Urinary bladder (tissue), 4 donors: ENCODE results near the gene CXCL11. TPM values are rescaled to one million over a fixed set of nuclear protein-coding genes. Genes with fewer than 3 reads are reported as not detected.

Experiments
- DNase-seq: peaks from one replicate; pipeline ENCODE4 v3.0.0-alpha.2; 2015; ENCODE audit errors: extremely low spot score
- H3K27ac ChIP-seq: one replicate; pipeline ENCODE4 v1.5.1; 2013; ENCODE audit warnings: low read depth, mild to moderate bottlenecking, moderate library complexity
- H3K36me3 ChIP-seq: one replicate; pipeline ENCODE4 v1.6.1; 2013; ENCODE audit warnings: mild to moderate bottlenecking, moderate library complexity; ENCODE audit not compliant: insufficient read depth
- H3K4me1 ChIP-seq: one replicate; pipeline ENCODE4 v1.6.1; 2013; ENCODE audit warnings: mild to moderate bottlenecking, moderate library complexity; ENCODE audit not compliant: insufficient read depth
- H3K4me3 ChIP-seq: one replicate; pipeline ENCODE4 v1.5.1; 2013; ENCODE audit warnings: low read depth, low read length
- WGBS: extraction: QIAGEN DNeasy Blood & Tissue Kit; methylation state at CpG from one replicate; pipeline ENCODE4 v1.1.7; 2013; 5-methylcytosine and 5-hydroxymethylcytosine counted together
- polyA plus RNA-seq: library from polyadenylated mRNA; stranded (reverse); fragments of 200-250 nt; gene quantifications from one replicate; pipeline ENCODE4 v1.2.3, GENCODE V29; 2013
- total RNA-seq: library from RNA; depleted of rRNA; stranded (reverse); fragments of >200 nt; gene quantifications from one replicate; pipeline ENCODE4 v1.2.3, GENCODE V29; 2014
- donor health status: healthy with polysubstance abuse.
- donor health status: healthy.

The CXCL11 gene
- total RNA-seq, result 0.85 TPM
- polyA plus RNA-seq, result 0.06 TPM

DNA sequence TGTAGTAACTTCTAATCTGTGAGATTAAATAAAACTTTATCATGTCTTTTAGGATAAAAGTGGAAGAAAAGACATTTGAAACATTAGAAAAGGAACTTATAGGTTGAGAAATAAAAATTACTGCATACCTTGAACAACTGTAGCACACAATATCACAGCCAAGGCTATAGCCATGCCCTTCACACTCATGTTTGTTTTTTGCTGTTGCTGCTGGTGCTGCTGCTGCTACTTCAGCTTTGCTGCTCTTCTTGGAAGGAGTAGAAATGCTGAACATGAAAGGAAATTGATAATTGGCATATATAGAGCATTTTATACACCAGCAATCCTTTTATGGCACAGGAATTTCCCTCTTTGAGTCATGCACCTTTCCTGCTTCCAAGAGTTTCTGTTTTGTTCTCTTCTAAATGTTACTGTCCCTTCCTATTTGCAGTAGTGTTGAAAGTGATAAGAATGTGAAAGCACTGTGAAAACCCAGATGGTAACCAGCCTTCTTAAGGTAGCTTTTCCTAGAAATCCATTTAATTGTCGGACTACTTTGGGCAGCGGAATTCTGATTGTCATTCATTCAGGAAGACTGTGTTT, at the start of gene CXCL11:
CXCL11 (minus strand) TSS at position 272 of the 582 bp plus-strand sequence; CDS start at position 189, 83 bp downstream.
- no peak within 1 kb of the TSS for H3K27ac ChIP-seq
- WGBS, result 90% methylated on average over 2 of the region's 2 CpGs
- no peak within 1 kb of the TSS for H3K4me3 ChIP-seq
- no peaks in the 10 kb centered on the region for H3K4me1 ChIP-seq
- H3K36me3 ChIP-seq, result no peaks in the 10 kb centered on the region
- no peak for DNase-seq

DNA sequence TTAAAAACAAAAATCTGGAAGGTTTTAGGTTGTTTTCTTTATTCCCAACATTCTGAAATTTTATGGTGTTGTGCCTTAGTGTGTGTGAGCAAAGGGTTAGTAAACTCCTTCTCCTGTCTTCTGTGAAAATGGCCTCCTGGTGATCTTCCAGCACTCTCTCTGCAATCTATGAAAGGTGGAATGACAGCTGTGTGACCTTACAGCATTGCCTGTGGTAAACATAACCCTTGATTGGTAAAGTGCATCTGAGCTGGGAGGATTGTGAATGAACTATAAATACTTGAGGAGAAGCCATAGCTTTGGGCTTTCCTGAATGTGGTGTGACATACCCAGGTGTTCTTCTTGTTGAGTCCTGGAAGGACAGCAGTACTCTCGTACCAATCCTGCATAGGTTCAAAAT, 48.7 kb upstream of the CXCL11 start:
- H3K36me3 ChIP-seq, result no peaks in the 10 kb centered on the region
- H3K4me3 ChIP-seq, result no peak overlapping the region
- DNase-seq, result no peak
- H3K27ac ChIP-seq, result no peak overlapping the region
- no peaks in the 10 kb centered on the region for H3K4me1 ChIP-seq
- WGBS, result 80% methylated on average over 1 of the region's 1 CpG

DNA sequence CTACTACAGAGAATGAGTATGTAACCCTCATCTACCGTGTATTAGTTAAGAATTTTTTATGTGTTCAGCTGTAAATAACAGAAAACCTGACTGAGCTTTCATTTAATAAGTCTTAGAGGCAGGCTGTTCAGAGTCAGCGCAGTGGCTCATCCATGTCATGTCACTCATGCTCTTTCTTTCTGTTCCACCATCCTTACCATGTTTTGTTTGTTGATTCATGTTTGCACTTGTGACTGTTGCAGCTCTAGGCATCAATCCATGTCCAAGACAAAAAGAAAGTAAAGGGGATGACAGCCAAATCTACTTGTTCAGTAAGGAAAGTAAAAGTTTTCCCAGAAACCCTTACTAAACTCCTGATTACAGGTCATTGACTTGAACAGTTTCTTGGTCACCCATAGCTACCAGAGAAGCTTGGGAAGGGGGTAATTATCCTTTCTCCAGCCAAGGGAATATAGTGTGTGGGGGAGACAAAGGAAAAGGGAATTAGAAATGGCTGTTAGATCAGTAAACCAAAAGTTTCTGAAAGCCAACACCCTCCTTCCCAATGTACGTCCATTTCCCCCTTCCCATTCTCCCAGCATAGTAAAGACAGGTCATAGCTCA, 47.6 kb upstream of the CXCL11 start:
- Histone ChIP-seq H3K27ac (no peak overlapping the region), H3K36me3 (no peaks in the 10 kb centered on the region), H3K4me3 (no peak overlapping the region), H3K4me1 (no peaks in the 10 kb centered on the region)
- 76% methylated on average over 3 of the region's 3 CpGs for WGBS
- DNase-seq, result no peak

DNA sequence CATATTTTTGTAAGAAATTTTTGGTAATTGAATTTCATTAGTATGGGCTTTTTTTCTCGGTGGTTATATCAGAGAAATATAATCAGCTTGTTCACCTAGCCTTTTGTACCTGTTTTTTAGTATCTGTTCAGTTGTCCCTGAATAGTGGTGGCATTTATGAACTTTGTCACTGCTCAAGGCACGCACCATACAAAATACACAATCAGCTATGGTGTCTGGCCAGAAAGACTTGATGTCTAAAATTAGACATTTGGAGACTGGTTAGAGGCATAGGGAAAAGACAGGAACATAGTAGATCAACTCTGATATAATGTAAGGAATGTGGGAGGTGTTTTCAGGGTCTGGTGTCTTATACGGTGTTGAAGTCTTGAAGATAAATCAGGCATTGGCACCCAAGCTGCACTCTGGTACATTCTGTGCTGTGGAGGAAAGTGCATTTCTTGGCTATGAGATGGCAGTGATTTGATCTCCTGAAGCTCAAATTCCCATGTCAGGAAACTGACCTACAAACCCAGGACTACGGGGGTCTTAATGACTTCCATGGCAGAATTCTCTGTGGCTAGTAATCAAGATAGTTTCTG, 42.3 kb upstream of the CXCL11 start:
- Histone ChIP-seq H3K4me3 (no peak overlapping the region), H3K36me3 (no peaks in the 10 kb centered on the region), H3K27ac (no peak overlapping the region), H3K4me1 (no peaks in the 10 kb centered on the region)
- WGBS, result 64% methylated on average over 4 of the region's 4 CpGs
- no peak for DNase-seq

DNA sequence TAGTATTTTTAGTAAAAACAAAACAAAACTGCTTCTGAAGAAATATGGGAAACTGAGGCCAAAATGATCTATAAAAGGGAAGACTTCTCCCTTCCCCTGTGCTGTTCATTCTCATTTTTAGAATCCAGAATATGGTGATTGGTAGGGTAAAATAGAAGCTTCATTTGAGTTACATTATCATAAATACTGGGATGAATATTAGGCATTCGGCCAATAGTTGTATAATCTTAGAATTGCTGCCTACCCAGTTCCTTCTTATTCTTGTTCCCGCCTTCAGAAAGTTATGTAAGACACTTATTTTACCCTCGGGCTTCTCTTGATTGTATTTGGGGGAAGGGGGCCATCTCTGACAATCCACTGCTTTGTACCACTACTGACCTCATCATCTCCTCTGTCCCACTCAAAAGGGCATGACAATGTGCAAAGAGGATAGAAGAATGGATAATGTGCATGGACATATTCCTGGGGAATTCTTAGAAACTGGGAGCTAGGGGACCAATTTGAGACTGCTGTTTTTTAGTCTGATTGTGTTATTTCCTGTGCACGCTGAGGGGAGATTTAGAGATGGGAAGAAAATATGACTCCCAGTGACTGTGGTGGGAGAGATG, 39.2 kb upstream of the CXCL11 start:
- Histone ChIP-seq H3K27ac (no peak overlapping the region), H3K4me1 (no peaks in the 10 kb centered on the region), H3K36me3 (no peaks in the 10 kb centered on the region), H3K4me3 (no peak overlapping the region)
- 55% methylated on average over 4 of the region's 4 CpGs for WGBS
- no peak for DNase-seq

DNA sequence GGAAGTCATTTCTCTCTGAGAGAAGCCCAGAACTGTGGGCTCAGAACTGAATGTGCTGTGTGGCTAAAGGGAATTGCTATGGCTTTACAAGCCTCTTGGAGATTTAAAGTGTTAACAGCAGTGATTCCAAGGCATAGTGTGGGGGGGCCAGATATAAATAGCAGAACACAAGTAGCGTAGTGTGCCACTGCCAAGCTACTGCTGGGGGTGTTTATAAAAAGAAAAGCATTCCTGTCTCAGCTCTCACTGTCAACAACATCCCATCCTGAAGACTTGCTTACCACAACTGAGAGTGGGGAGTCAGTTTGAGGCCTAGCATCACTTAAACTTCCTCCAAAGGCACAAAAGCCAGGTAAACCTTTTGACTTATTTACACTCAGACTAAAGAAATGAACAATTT, 38.6 kb upstream of the CXCL11 start, which contains the start of gene ART3:
ART3 (plus strand) TSS at position 242 of the 400 bp plus-strand sequence. CDS start 1,181 bp downstream, outside the sequence.
- WGBS, result 24% methylated on average over 1 of the region's 1 CpG
- Histone ChIP-seq H3K36me3 (no peaks in the 10 kb centered on the region), H3K4me1 (no peaks in the 10 kb centered on the region), H3K27ac (no peak within 1 kb of the TSS), H3K4me3 (no peak within 1 kb of the TSS)
- no peak for DNase-seq

DNA sequence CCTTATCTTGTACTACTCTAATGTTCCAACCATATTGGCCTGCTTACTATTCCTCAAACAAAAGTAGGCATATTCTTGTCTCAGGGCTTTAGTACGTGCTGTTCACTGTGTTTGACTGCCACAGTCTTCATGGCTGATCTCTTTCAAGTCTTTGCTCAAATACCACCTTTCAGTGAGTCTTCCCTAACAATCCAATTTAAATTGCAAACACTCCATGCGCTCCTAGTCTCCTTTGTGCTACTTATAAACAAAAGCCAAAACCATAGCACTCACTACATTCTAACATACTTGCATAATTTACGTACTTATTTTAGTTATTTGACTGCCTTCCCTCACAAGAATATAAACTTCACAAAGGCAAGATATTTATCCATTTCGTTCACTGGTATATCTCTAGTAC, 36.9 kb upstream of the CXCL11 start:
- H3K27ac ChIP-seq, result no peak overlapping the region
- H3K4me3 ChIP-seq, result no peak overlapping the region
- H3K4me1 ChIP-seq, result no peaks in the 10 kb centered on the region
- WGBS, result 70% methylated on average over 4 of the region's 4 CpGs
- no peak for DNase-seq
- H3K36me3 ChIP-seq, result no peaks in the 10 kb centered on the region

DNA sequence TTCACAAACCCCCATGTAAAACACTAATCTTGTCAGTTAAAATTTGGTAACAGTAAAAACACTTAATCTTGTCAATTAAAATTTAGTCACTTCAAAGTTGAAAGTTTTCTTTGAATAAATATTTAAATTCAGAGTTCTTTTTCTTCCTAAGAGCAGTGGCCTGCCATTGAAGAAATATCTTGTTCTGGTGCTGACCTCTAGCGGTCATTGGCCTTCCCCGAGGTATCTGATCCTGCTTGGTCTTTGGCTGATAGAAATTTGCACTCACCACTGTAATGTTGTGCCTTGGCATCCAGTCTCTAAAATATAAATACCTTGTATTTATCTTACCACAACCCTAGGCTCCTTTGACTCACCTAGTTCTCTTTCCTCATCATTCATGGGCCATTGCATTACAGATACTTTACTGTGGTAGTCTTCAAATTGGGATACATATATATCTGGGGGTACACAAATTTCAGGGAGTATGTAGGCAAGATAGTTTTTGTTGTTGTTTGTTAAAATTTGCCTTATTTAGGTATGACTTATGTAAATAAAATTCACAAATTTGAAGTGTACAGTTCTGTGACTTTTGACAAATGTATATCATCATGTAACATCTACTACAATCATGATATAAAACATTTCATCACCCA, 31.9 kb upstream of the CXCL11 start:
- no peak overlapping the region for H3K4me3 ChIP-seq
- DNase-seq, result peak; percentile 39
- H3K36me3 ChIP-seq, result no peaks in the 10 kb centered on the region
- H3K27ac ChIP-seq, result no peak overlapping the region
- H3K4me1 ChIP-seq, result no peaks in the 10 kb centered on the region
- WGBS, result 2% methylated on average over 2 of the region's 2 CpGs

DNA sequence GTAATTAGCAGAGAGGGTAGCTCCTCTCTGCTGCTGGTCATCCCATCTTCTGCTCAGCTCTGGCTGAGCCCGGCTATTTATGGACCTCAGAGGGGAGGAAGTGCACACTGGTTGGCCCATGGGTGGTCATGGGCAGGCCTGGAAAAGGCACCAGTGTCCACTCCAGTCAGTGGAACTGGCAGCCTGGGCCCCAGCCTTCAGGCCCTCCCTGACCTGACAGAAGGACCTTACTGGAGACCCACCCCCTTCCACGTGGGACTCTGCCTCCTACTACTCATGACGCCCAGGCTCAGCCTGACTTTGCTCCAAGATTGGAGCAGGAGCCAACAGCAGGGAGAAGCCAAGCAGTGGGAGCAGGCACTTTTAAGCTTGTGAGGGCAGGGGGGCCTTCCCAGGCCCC, 30.7 kb upstream of the CXCL11 start:
- no peak for DNase-seq
- Histone ChIP-seq H3K4me1 (no peaks in the 10 kb centered on the region), H3K27ac (no peak overlapping the region), H3K4me3 (no peak overlapping the region), H3K36me3 (no peaks in the 10 kb centered on the region)
- WGBS, result 54% methylated on average over 3 of the region's 3 CpGs

GRCh38 chr4:76061982-76062381, 26.1 kb upstream of the CXCL11 start:
- no peak for DNase-seq
- no peak overlapping the region for H3K27ac ChIP-seq
- no peaks in the 10 kb centered on the region for H3K36me3 ChIP-seq
- H3K4me3 ChIP-seq, result no peak overlapping the region
- H3K4me1 ChIP-seq, result no peaks in the 10 kb centered on the region
- 14% methylated on average over 1 of the region's 1 CpG for WGBS

- no peaks in the 10 kb centered on the region for H3K4me1 ChIP-seq
- no peak for DNase-seq
- no peaks in the 10 kb centered on the region for H3K36me3 ChIP-seq
- H3K4me3 ChIP-seq, result no peak overlapping the region
- 54% methylated on average over 1 of the region's 1 CpG for WGBS
- no peak overlapping the region for H3K27ac ChIP-seq
These were observed 25.6 kb upstream of the CXCL11 start for GRCh38 chr4:76061421-76061820.

- Histone ChIP-seq H3K4me1 (no peaks in the 10 kb centered on the region), H3K36me3 (no peaks in the 10 kb centered on the region), H3K27ac (no peak overlapping the region), H3K4me3 (no peak overlapping the region)
- no peak for DNase-seq
These were observed 24.6 kb upstream of the CXCL11 start for GRCh38 chr4:76060506-76060905.

DNA sequence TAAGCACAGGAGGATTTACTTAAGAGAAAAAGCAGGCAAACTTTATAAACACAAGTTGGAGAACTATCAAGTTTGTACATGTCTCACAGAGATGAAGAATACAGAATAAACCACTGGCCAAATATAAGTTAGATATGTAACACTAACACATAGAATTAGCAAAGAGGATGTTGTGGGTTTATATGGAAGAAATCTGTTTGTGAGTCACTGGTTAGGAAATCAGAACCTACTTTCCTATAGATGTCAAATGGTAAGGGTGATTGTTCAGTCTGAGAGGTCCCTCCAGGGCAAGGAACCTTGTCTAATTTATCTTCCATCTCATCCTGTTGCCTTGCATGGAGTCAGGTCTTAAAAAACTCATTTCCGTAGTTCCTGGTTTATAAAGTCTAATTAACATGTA, 23.9 kb upstream of the CXCL11 start:
- no peaks in the 10 kb centered on the region for H3K36me3 ChIP-seq
- DNase-seq, result no peak
- no peak overlapping the region for H3K4me3 ChIP-seq
- 31% methylated on average over 1 of the region's 1 CpG for WGBS
- no peak overlapping the region for H3K27ac ChIP-seq
- H3K4me1 ChIP-seq, result no peaks in the 10 kb centered on the region
